Measurements from ENCODE around the gene HDAC8. TPM values are rescaled to one million over a fixed set of nuclear protein-coding genes. Genes with fewer than 3 reads are reported as not detected.

HDAC8 gene
- total RNA-seq, 1 experiment from 2014 or later: 21.4 TPM

DNA sequence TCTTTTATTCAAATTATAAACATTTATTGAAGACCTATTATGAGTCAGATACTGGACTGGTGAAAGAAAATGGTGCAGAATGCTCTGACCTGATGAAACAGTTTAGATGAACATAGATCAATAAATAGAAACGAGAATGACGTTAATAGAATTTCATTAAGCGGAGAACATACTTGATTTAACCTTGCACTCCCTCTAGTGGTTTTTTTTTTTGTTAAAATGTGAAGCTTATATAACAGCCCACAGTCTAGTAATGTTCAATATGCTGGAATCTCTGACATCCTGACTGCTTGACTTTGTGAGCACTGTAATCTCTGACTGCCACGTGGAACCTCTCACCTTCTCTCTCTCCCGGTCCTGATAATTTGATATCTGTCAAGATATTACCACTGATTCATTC is 32.3 kb downstream of the HDAC8 start:
- H2BK120ac ChIP-seq (ENCODE audit: low read depth, low read length, poor library complexity, severe bottlenecking): no peak overlapping the region
- no peak overlapping the region for H2BK5ac ChIP-seq (ENCODE audit: insufficient read length, low read length)
- Mint-ChIP-seq H3K9me3 (peaks cover 52 to 72% of the 10 kb centered on the region in 2 experiments), H3K27me3 (ENCODE audit: low read depth) (no peaks in the 10 kb centered on the region), H3K4me3 (no peak overlapping the region; a peak in 1 of 5 replicates), H3K4me1 (no peaks in the 10 kb centered on the region), H3K36me3 (ENCODE audit: insufficient read depth in 1 of 3, low read depth in 3 of 3) (peaks cover 4 to 6% (median 4%) of the 10 kb centered on the region in 3 experiments; a peak in 5 of 7 replicates), H3K27ac (no peak overlapping the region)
- H3K4me2 ChIP-seq (ENCODE audit: insufficient read depth, insufficient read length, low read length): no peak overlapping the region
- no peak overlapping the region for H4K91ac ChIP-seq (ENCODE audit: insufficient read length, low read depth, low read length)
- no peaks in the 10 kb centered on the region for H4K20me1 ChIP-seq (ENCODE audit: control insufficient read depth, insufficient read depth, insufficient read length)
- no peak overlapping the region for H2AFZ ChIP-seq (ENCODE audit: low read length)
- H3K23ac ChIP-seq (ENCODE audit: insufficient read length, low read depth, low read length): no peak overlapping the region
- no peak overlapping the region for H2BK20ac ChIP-seq (ENCODE audit: low read depth, low read length, poor library complexity, severe bottlenecking)
- no peak overlapping the region for H3K18ac ChIP-seq (ENCODE audit: insufficient read length, low read depth, low read length)
- no peak overlapping the region for H4K8ac ChIP-seq (replicated peaks; ENCODE audit: insufficient read length, low read depth, low read length)
- H3K4ac ChIP-seq (ENCODE audit: low read depth, low read length): no peak overlapping the region
- H3K9me3 ChIP-seq (ENCODE audit: control insufficient read depth, low read depth, low read length): peaks cover 23% of the 10 kb centered on the region
- H3K9ac ChIP-seq (ENCODE audit: extremely low read depth, insufficient read length, low read length): no peak overlapping the region
- H2BK12ac ChIP-seq (ENCODE audit: insufficient read length, low read depth, low read length): no peak overlapping the region
- H3K79me1 ChIP-seq (ENCODE audit: insufficient read depth, low read depth, low read length, poor library complexity, severe bottlenecking): no peaks in the 10 kb centered on the region
- no peak overlapping the region for H2BK15ac ChIP-seq (ENCODE audit: low read depth, low read length)
- H3K27ac ChIP-seq (ENCODE audit: insufficient read length, low read depth, low read length): no peak overlapping the region
- H3K56ac ChIP-seq (ENCODE audit: insufficient read length, low read depth, low read length): no peak overlapping the region
- no peak overlapping the region for H3K14ac ChIP-seq (ENCODE audit: insufficient read depth, low read length)
- DNase-seq: no peak
- no peaks in the 10 kb centered on the region for H3K23me2 ChIP-seq (ENCODE audit: insufficient read length, low read depth, low read length, poor library complexity, severe bottlenecking)
- H3K79me2 ChIP-seq (ENCODE audit: insufficient read depth, low read length): no peaks in the 10 kb centered on the region
- no peaks in the 10 kb centered on the region for H3K27me3 ChIP-seq (ENCODE audit: insufficient read depth, low read length)
- H3K4me1 ChIP-seq (ENCODE audit: insufficient read depth, low read length): no peaks in the 10 kb centered on the region
- H4K5ac ChIP-seq (ENCODE audit: insufficient read length, low read depth, low read length): no peak overlapping the region
- TF ChIP-seq, protein P1, sequence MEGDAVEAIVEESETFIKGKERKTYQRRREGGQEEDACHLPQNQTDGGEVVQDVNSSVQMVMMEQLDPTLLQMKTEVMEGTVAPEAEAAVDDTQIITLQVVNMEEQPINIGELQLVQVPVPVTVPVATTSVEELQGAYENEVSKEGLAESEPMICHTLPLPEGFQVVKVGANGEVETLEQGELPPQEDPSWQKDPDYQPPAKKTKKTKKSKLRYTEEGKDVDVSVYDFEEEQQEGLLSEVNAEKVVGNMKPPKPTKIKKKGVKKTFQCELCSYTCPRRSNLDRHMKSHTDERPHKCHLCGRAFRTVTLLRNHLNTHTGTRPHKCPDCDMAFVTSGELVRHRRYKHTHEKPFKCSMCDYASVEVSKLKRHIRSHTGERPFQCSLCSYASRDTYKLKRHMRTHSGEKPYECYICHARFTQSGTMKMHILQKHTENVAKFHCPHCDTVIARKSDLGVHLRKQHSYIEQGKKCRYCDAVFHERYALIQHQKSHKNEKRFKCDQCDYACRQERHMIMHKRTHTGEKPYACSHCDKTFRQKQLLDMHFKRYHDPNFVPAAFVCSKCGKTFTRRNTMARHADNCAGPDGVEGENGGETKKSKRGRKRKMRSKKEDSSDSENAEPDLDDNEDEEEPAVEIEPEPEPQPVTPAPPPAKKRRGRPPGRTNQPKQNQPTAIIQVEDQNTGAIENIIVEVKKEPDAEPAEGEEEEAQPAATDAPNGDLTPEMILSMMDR (conservative IDR thresholded peaks at IDR 0.05): peak; percentile 50; the same call in 2 of the 3 replicates
- H3T11ph ChIP-seq (ENCODE audit: low read length): no peak overlapping the region
- no peak overlapping the region for H2AK5ac ChIP-seq (ENCODE audit: insufficient read length, low read length)
- no CpG with 5 or more reads among the region's 5 CpGs for WGBS (ENCODE audit: extremely low coverage, insufficient read length, low lambda C conversion rate)
